ENCODE measurements around the gene VAMP8.
A peak's percentile ranks its signal among the peaks of the same experiment; 100 is the strongest.
"Not testable (repeated sequence)": the region's sequence is repeated elsewhere in the genome, so short reads cannot be mapped to it uniquely, and the experiment has no call there.

VAMP8 gene

GRCh38 chr2:85547859-85548607, 29.4 kb upstream of the VAMP8 start:
- no peak for DNase-seq

GRCh38 chr2:85548608-85548900, 28.8 kb upstream of the VAMP8 start:
- DNase-seq, result no peak

- DNase-seq, result no peak
These were observed 28.3 kb upstream of the VAMP8 start for GRCh38 chr2:85549095-85549494.

- peak; percentile 73 for DNase-seq
These were observed 27.6 kb upstream of the VAMP8 start for GRCh38 chr2:85549826-85550225.

- no peak for DNase-seq
These were observed 26.9 kb upstream of the VAMP8 start for GRCh38 chr2:85550486-85550885.

- DNase-seq, result peak; percentile 92
These were observed 25.4 kb upstream of the VAMP8 start for GRCh38 chr2:85551698-85552678.

GRCh38 chr2:85553184-85553583, 24.2 kb upstream of the VAMP8 start:
- no peak for DNase-seq

- no peak for DNase-seq
These were observed 22.3 kb upstream of the VAMP8 start for GRCh38 chr2:85554980-85555612.

GRCh38 chr2:85557130-85557529, 20.3 kb upstream of the VAMP8 start:
- no peak for DNase-seq

GRCh38 chr2:85558160-85558559, 19.2 kb upstream of the VAMP8 start:
- no peak for DNase-seq

- DNase-seq, result not testable (repeated sequence)
These were observed 17.0 kb upstream of the VAMP8 start for GRCh38 chr2:85560403-85560726.

- DNase-seq, result no peak
These were observed 16.5 kb upstream of the VAMP8 start for GRCh38 chr2:85560812-85561279.

GRCh38 chr2:85561280-85562212, 15.8 kb upstream of the VAMP8 start, which contains the start of gene GGCX:
Gene GGCX, minus strand, starts transcription at chr2:85561493. Its CDS starts 65 bp downstream, at chr2:85561428.
- peak; percentile 98 for DNase-seq

GRCh38 chr2:85564144-85564563, 13.2 kb upstream of the VAMP8 start:
- DNase-seq, result no peak

GRCh38 chr2:85566265-85566664, 11.1 kb upstream of the VAMP8 start:
- no peak for DNase-seq

- no peak for DNase-seq
These were observed 1.6 kb upstream of the VAMP8 start for GRCh38 chr2:85575739-85576138.

- DNase-seq, result no peak
These were observed 362 bp upstream of the VAMP8 start for GRCh38 chr2:85577063-85577385.

GRCh38 chr2:85578243-85579180, 1.1 kb downstream of the VAMP8 start:
- DNase-seq, result peak; percentile 76

GRCh38 chr2:85579266-85579935, 2.0 kb downstream of the VAMP8 start:
- peak; percentile 56 for DNase-seq

- no peak for DNase-seq
These were observed 2.8 kb downstream of the VAMP8 start for GRCh38 chr2:85580206-85580605.

GRCh38 chr2:85582492-85582891, 5.1 kb downstream of the VAMP8 start:
- peak; percentile 40 for DNase-seq
